Epithelial cell of alveolus of lung (primary cell): ENCODE data around the gene COPA. TPM values are rescaled to one million over a fixed set of nuclear protein-coding genes. Genes with fewer than 3 reads are reported as not detected.

Source experiments
- total RNA-seq: library from RNA; depleted of rRNA; stranded (reverse); fragments of >200 nt; gene quantifications from 2 replicates; pipeline ENCODE4 v1.2.1, GENCODE V29; 2015

The COPA gene
- 126 and 209 TPM in 2 replicates for total RNA-seq

GRCh38 chr1:160342953-160343869 is at the start of gene COPA, which contains the start of gene NCSTN:
COPA (minus strand) TSS chr1:160343250; CDS start chr1:160343170, 80 bp downstream.
NCSTN (plus strand) TSS chr1:160343383; CDS start chr1:160343397, 14 bp downstream.

DNA sequence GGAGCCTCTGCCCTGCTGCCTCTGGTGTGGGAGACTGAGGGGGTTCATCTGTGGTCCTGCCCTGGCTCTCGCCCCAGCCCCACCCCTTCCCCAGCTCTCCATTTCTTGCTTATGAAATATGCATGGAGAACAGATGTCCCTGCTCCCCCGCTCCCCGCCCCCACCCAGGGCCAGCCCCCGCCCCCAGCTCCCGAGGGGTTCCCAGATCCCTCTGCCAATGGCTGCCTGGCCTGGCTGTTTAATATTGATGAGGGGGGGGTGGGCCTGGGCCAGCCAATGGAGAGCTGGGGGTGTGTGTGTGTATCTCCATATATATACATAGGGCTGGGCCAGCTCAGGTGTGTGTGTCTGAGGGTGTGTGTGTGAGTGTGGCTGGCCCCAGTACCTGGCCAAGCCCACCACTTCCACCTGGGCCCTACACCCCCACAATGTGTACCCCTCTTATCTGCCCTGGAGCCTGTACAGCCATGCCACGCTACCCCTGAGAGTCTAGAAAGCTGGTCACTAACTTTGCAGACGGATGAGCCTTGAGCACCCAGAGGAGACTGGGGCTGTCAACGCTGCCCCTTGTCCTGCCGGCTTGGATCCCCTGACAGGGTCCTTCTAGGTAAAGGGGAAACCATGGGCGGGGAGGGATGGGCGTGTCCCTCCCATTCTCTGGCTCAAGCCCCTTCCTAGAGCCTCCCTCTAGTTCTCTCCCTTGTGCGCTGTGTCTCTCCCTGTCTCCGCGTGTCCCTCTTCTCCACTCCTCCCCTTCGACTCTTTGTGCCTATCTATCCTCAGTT is 23.9 kb upstream of the COPA start, which contains the start of gene NHLH1:
TSS of gene NHLH1 (plus strand) at position 341 of the 785 bp plus-strand sequence. CDS start 3,661 bp downstream, outside the sequence.

DNA sequence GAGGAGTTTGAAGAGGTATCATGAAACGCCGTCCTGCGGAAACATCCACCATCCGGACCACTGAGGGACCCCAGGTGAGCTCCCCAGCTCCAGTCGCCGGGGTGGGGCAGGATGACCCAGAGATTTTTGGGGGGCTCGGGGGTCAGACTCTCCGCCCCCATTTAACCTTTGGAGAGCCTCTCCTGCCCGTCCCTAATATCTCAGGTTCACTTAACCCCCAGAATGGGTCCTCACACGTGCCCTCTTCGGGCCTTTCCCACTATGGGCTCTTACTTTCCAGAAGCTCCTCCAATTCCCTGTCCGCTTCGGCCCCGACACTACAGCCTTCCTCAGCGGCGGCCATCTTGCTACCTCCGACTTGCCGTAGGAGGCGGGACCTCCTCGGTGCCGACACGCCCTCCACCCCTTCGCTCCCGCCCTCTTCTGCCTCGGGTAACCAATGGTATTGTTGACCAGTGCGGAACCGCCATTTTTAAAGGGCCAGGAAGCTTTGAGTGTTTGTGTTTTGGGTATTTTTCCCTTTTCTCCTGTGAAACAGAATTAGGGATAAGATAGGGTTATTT is 58.2 kb downstream of the COPA start, which contains the start of gene PEX19:
TSS of gene PEX19 (minus strand) at position 352 of the 563 bp plus-strand sequence. CDS start at position 343, 9 bp downstream.

GRCh38 chr1:160261893-160262794 is 80.9 kb downstream of the COPA start, which contains the start of gene DCAF8:
DCAF8 (minus strand) TSS chr1:160262549; CDS start chr1:160244008, 18,541 bp downstream.

Other genes starting within 250 kb of the COPA start
- gene IGSF8, start 244.6 kb downstream of the COPA start, total RNA-seq: 12.7 and 22.9 TPM in 2 replicates
- gene ATP1A2, start 227.5 kb downstream of the COPA start, total RNA-seq: 0.24 and 1.0 TPM in 2 replicates
- not detected in 2 replicates for gene ATP1A4, start 191.6 kb downstream of the COPA start, total RNA-seq
- not detected in 2 replicates for gene CASQ1, start 152.7 kb downstream of the COPA start, total RNA-seq
- 40.1 and 68.7 TPM in 2 replicates for gene PEA15, start 137.9 kb downstream of the COPA start, total RNA-seq
- gene DCAF8, start 80.7 kb downstream of the COPA start, total RNA-seq: 46.0 and 58.0 TPM in 2 replicates
- gene PEX19, start 58.1 kb downstream of the COPA start, total RNA-seq: 38.5 and 86.6 TPM in 2 replicates
- gene NCSTN, start 133 bp upstream of the COPA start, total RNA-seq: 76.6 and 91.3 TPM in 2 replicates
- gene NHLH1, start 23.8 kb upstream of the COPA start, total RNA-seq: not detected in 2 replicates
- 2.6 and 7.6 TPM in 2 replicates for gene VANGL2, start 57.3 kb upstream of the COPA start, total RNA-seq
- not detected in 2 replicates for gene SLAMF6, start 180.0 kb upstream of the COPA start, total RNA-seq
- gene CD84, start 236.2 kb upstream of the COPA start, total RNA-seq: not detected in 2 replicates